HG02852 (cell line): Measurements from ENCODE around the gene ALDH1L1.
"Not testable (repeated sequence)": the region's sequence is repeated elsewhere in the genome, so short reads cannot be mapped to it uniquely, and the experiment has no call there.

ENCODE experiments used
- ATAC-seq: cut with Tn5 transposase; IDR thresholded peaks from one replicate; pipeline ENCODE4 v1.9.1; 2021; ENCODE audit warnings: mild to moderate bottlenecking, moderate library complexity; ENCODE audit not compliant: unreplicated experiment

ALDH1L1 gene

GRCh38 chr3:126085841-126086240, 94.5 kb downstream of the ALDH1L1 start:
- no peak for ATAC-seq

GRCh38 chr3:126085276-126085675, 95.1 kb downstream of the ALDH1L1 start:
- ATAC-seq, result no peak

- no peak for ATAC-seq
Observed at GRCh38 chr3:126084768-126085180, 95.6 kb downstream of the ALDH1L1 start.

- peak; percentile 95 for ATAC-seq
Observed at GRCh38 chr3:126083913-126084767, 96.2 kb downstream of the ALDH1L1 start, which contains the start of gene SLC41A3. Gene SLC41A3, minus strand, starts transcription at chr3:126084124. Its CDS starts 15,905 bp downstream, at chr3:126068219.

- peak; percentile 46 for ATAC-seq
Observed at GRCh38 chr3:126083511-126083912, 96.9 kb downstream of the ALDH1L1 start.

GRCh38 chr3:126083138-126083445, 97.3 kb downstream of the ALDH1L1 start:
- no peak for ATAC-seq

- no peak for ATAC-seq
Observed at GRCh38 chr3:126082362-126083137, 97.8 kb downstream of the ALDH1L1 start.

GRCh38 chr3:126081618-126082361, 98.6 kb downstream of the ALDH1L1 start:
- no peak for ATAC-seq

GRCh38 chr3:126080970-126081369, 99.4 kb downstream of the ALDH1L1 start:
- no peak for ATAC-seq

GRCh38 chr3:126078866-126079265, 101.5 kb downstream of the ALDH1L1 start:
- ATAC-seq, result no peak

GRCh38 chr3:126077754-126078153, 102.6 kb downstream of the ALDH1L1 start:
- ATAC-seq, result no peak

GRCh38 chr3:126076140-126076539, 104.2 kb downstream of the ALDH1L1 start:
- no peak for ATAC-seq

- no peak for ATAC-seq
Observed at GRCh38 chr3:126070146-126070545, 110.2 kb downstream of the ALDH1L1 start.

- no peak for ATAC-seq
Observed at GRCh38 chr3:126067959-126068358, 112.4 kb downstream of the ALDH1L1 start.

GRCh38 chr3:126066676-126067075, 113.7 kb downstream of the ALDH1L1 start:
- ATAC-seq, result not testable (repeated sequence)

GRCh38 chr3:126065876-126066275, 114.5 kb downstream of the ALDH1L1 start:
- no peak for ATAC-seq

GRCh38 chr3:126064627-126065258, 115.6 kb downstream of the ALDH1L1 start:
- ATAC-seq, result no peak

- ATAC-seq, result no peak
Observed at GRCh38 chr3:126063358-126063965, 116.9 kb downstream of the ALDH1L1 start.

GRCh38 chr3:126061301-126062032, 118.9 kb downstream of the ALDH1L1 start:
- no peak for ATAC-seq
